GM12892 (cell line): ENCODE results near the gene TRPM3.
A peak's percentile ranks its signal among the peaks of the same experiment; 100 is the strongest.

Experiments
- DNase-seq: peaks from one replicate; pipeline ENCODE4 v3.0.0; 2011; ENCODE audit not compliant: insufficient read length
- FAIRE-seq: peaks from 2 replicates; lab custom pipeline; 2011; peaks lifted over from hg19 to GRCh38; lab: Jason Lieb, UNC
- POLR2A ChIP-seq: IDR thresholded peaks from 2 replicates; pipeline ENCODE4 v1.6.1; 2011; ENCODE audit warnings: low read depth, low read length, control low read depth
- POLR2AphosphoS5 ChIP-seq: IDR thresholded peaks from 2 replicates; pipeline ENCODE4 v1.6.1; 2011; ENCODE audit warnings: low read depth, low read length, control low read depth
- TAF1 ChIP-seq: IDR thresholded peaks from 2 replicates; pipeline ENCODE4 v1.6.1; 2011; ENCODE audit warnings: low read depth, mild to moderate bottlenecking, control low read depth, low read length, borderline replicate concordance

TRPM3 gene

DNA sequence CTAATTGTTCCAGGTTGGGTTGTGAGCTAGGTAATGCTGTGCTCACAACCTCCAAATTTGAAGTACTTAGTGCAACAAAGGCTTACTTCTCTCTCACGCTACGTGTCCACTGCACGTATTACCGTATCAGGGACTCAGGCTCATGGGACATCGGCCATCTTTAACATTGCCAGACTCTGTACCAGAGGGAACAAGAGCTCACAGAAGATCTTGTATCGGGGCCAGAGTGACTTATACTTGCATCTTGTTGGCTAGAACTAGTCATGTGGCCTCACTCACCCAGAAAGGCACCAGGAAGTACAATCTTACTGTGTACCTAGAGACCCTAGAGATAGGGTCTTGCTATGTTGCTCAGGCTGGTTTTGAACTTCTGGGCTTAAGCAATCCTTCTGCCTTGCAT is 625.9 kb downstream of the TRPM3 start:
- no peak for TF ChIP-seq POLR2A
- TF ChIP-seq POLR2AphosphoS5 = no peak
- TF ChIP-seq TAF1 = no peak
- DNase-seq = no peak
- FAIRE-seq = no peak

DNA sequence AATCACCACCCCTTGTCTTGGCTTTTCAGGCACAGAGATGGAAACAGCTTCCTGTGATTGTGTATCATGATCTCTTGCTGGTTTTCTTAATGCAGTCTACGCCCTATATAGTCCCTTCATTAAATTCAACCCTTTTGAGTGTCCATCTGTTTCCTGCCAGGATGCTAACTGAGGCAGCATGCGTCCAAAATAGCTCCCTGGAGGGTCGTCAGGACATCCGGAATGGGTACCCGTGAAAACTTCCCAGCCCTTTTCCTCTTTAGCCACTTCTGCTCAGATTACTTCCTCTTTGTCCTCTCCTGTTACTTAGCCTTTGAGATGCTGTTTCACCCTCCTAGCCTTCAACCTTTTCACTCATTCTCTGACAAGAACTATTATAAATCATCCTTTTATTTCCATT is 627.2 kb downstream of the TRPM3 start:
- no peak for FAIRE-seq
- TF ChIP-seq POLR2AphosphoS5 = no peak
- no peak for TF ChIP-seq POLR2A
- TF ChIP-seq TAF1 = no peak
- no peak for DNase-seq

DNA sequence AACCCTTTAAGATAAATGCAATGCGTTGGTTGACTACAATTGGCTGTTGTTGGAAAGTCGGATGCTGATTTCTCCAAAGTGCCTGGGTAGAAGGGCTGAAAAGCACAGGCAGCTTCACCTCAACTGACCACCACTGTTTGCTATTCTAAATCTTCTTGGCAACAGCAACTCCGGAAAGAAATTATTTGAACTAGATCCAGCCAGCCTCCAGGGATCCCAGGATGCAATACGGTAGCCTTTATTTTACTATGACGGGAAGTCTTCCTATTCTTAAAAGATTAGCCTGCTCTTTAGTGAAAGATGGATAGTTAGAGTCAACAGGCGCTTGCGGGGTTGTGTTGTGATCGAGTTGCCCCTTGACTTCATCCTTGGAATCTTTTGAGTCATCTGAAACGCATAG is 628.4 kb downstream of the TRPM3 start:
- DNase-seq (no peak), FAIRE-seq (no peak)
- TF ChIP-seq POLR2AphosphoS5 = no peak
- no peak for TF ChIP-seq TAF1
- TF ChIP-seq POLR2A = no peak

DNA sequence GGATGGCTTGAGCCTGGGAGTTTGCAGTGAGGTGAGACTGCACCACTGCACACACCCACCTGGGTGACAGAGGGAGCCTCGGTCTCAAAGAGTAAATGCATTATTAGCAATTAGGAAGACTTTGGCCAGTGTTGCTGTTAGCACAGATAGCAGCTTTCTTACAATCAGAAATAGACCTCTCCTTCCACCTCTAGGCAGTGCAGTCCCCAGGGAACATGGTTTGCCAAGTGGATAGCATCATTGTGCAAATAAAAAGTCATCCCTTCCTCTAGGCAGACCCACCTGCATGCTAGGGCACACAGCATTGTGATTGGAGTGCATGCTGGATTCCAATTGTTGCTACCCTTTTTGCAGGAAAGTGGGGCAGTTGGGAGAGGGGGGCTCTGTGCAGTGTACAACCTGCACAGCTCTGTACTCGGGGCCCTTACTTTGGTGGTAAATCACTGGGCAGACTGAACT is 629.1 kb downstream of the TRPM3 start:
- DNase-seq = no peak
- FAIRE-seq = no peak
- TF ChIP-seq TAF1 (no peak), POLR2AphosphoS5 (no peak), POLR2A (no peak)

DNA sequence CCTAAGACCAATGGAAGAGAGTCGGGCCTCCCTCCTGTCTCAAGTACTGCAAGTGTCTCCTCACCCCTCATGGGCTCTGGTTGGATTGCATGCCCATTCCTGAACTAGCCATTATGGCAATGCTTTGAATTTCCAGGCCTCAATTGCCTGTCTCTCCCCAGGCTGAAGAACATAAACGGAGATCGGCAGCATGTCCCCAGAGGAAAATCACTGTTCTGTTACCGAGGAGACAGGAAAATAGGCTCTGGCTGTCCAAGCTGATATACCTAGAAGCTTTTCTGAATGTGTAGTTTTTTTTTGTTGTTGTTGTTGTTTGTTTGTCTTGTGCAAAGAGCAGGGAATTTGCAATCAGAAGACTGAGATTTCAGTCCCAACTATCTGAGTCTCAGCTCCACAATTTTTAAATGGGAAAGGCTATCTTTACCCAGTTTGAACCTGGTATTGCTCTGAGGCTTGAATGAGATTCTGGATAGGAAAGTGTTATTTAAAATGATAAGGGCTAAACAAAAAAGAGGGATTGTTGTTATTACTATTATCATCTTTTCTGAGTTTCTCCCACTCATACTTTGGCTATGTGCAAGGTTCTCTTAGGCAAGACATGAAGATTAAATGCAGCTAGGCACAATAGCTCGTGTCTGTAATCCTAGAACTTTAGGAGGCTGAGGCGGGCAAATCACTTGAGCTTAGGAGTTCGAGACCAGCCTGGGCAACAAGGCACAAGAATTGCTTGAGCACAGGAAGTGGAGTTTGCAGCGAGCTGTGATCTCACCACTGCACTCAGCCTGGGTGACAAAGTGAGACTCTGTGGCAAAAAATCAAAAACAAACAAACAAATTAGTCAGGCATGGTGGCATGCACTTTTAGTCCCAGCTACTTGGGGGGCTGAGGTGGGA is 629.7 kb downstream of the TRPM3 start:
- no peak for FAIRE-seq

DNA sequence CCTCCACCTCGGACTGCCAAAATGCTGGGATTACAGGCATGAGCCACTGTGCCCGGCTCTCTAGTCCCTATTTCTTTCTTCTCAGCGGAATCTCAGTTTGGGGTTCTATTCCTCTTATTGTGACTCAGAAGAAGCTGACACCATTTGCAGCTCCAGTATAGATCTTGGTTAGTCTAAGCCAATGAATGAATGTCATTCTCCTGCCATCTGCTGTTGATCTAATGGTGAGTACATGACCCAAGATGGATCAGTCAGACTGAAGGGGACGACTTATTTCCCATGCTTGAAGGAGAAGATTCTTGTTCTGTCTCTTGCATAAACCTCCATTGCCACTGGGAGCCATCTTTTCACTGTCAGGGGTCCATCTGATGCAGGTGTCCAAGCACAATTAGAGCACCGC is 630.9 kb downstream of the TRPM3 start:
- TF ChIP-seq TAF1 (no peak), POLR2A (no peak), POLR2AphosphoS5 (no peak)
- no peak for DNase-seq
- FAIRE-seq = no peak

More for the DNA sequence above, 629.7 kb downstream of the TRPM3 start:
- TF ChIP-seq POLR2AphosphoS5 (no peak), TAF1 (no peak), POLR2A (no peak)
- DNase-seq = no peak

DNA sequence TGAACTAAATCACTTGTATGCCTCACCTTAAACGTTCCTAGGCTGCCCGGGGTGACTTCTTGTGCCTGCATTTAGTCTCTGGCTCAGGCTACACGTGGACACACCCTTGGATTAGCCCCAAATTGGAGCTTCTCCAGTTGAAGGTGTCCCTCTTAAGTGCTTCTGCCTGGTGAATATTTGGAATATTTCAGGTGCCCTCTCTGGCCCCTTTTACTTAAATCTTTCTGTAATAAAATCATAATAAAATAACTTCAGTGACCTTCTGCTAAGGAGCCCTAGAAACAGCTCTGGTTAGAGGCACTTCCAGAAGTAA is 632.7 kb downstream of the TRPM3 start:
- FAIRE-seq (no peak), DNase-seq (no peak)
- TF ChIP-seq TAF1 (no peak), POLR2A (no peak), POLR2AphosphoS5 (no peak)

DNA sequence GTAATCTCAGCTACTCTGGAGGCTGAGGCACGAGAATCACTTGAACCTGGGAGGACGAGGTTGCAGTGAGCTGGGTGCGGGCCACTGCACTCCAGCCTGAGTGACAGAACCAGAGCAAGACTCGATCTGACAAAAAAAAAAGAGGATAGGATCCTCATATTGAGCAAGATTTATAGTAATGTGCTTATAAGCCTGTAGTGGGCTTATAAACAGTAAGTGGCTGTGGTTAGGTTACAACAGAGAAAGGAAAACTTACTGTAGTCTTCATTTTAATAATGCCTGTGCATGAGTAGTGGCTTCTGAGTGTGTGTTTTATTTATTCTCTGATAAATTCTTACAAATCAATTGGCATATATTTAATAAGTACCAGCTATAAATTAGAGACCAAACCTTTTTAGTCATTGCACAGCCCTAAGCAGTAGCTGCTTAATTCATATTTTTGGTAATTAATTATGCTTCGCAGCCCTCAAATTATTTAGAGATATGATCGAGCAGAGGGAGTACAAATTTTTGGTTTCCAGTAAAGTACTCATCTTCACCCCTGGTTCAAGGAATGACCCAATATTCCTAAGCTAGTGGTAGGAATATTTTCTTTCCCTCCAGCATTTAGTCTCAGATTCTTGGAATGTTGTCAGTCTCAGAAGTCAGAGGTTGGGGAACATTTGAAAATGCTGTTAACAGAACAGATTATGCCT is 633.2 kb downstream of the TRPM3 start:
- FAIRE-seq = no peak
- no peak for TF ChIP-seq POLR2A
- TF ChIP-seq POLR2AphosphoS5 = no peak
- no peak for DNase-seq

DNA sequence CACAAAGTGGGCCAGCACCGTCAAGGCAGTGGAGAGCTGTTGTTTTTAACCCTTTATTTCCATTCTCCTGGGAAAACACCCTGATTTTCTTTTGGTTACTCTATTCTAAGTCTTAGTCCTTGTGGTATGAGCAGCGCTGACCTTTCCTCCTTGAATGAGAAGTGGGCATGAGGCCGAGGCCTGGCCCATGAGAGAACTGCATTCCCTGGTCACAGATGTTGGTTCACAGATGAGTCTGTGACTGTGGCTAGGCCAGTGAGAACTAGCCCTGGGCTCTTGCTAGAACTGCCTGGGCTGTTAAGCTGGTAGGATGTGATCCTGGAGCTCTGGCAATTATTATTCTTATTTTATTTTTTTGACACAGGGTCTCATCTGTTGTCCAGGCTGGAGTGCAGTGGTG is 635.3 kb downstream of the TRPM3 start:
- FAIRE-seq (no peak), DNase-seq (no peak)
- TF ChIP-seq POLR2AphosphoS5 (no peak), POLR2A (no peak), TAF1 (no peak)

DNA sequence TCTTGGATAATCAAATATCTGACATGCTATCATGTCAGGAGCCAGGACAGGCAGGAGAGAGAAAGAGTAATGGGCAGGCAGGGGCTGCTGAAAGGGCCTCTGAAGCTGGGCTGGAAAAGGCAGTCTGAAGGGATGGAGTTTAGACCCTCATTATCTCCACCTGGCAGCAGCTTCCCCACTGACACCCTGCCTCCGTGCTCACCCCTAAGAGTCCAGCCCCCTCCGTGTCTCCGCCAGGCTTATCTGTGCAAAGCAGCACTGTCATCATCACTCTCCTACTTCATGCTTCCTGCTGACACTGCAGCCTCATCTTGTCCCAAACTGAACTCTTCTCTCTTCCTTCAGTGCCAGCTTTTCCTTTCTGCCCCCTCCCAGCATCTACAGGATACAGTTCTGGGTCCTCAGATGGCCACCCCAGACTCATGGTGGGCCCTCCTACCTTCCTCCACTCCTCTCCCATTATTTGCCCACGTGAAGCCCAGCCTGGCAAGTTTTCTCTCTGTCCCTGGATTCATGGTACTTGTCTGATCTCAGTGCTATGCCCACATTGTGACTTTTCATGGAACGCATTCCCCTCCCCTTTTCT is 636.1 kb downstream of the TRPM3 start:
- FAIRE-seq (no peak), DNase-seq (no peak)
- TF ChIP-seq POLR2A (no peak), POLR2AphosphoS5 (no peak), TAF1 (no peak)

DNA sequence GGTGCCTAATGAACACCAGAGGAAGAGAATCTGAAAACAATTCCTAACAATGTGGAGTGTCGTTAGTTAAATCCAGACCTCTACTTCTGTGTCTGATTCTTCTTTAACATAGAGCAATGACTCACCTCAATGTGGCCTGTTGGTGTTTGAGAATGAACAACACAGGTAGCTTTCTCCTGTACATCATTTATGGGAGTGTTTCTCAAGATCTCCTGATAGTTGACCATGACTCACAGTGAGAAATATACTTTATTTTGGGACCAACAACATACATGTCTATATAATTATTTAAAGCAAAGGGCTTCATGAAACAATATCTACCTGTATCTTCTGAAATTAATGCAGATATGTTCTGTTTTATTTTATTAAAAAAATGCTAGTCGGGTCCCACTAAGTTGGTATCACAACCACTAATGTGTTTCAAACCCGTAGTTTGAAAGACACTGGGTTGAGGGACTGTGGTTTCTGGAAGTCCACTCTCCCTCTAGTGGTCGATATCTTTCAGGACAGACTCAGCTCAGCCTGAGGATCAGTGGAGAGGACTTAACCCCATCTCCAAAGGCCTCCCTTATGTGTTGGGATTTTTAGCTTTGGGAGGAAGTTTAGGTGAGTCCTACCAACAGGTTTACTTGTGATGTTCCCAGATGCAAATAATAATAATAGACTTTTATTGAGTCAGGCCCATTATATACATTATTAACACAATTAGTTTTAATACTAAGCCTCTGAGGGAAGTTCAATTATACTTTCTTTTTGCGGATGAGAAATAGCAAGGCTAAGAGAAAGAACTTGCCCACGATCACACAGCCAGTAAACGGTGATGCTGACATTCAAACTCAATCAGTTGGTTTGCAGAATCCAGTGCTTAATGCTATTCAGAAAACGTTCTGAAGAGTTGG is 636.9 kb downstream of the TRPM3 start:
- no peak for TF ChIP-seq TAF1
- TF ChIP-seq POLR2AphosphoS5 = no peak
- no peak for TF ChIP-seq POLR2A
- peak; percentile 34 for DNase-seq
- FAIRE-seq = no peak
